CD4-positive, alpha-beta T cell treated with Interferon gamma for 1 hour (primary cell): ENCODE measurements around the gene ZNF217.
"Not testable (repeated sequence)": the region's sequence is repeated elsewhere in the genome, so short reads cannot be mapped to it uniquely, and the experiment has no call there.

Experiments used
- DNase-seq: peaks from one replicate; pipeline ENCODE4 v3.0.0-alpha.2; 2020

The ZNF217 gene

DNA sequence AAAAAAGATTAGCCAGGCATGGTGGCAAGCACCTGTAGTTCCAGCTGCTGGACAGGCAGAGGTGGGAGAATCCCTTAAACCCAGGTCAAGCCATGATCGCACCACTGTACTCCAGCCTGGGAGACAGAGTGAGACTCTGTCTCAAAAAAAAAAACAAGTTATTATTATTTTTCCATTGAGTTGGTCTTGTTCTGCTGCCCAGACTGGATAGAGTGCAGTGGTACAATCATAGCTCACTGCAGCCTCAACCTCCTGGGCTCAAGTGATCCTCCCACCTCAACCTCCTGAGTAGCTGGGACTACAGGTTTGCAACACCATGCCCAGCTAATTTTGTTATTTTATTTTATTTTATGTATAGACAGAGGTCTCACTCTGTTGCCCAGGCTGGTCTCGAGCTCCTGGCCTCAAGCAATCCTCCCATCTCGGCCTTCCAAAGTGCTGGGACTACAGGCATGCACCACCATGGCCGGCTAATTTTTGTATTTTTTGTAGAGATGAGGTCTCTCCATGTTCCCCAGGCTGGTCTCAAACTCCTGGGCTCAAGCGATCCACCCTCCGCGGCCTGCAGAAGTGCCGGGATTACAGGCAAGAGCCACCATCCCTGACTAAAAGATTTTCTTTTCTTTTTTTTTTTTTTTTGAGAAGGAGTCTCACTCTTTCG is 31.4 kb downstream of the ZNF217 start:
- DNase-seq, result not testable (repeated sequence)

DNA sequence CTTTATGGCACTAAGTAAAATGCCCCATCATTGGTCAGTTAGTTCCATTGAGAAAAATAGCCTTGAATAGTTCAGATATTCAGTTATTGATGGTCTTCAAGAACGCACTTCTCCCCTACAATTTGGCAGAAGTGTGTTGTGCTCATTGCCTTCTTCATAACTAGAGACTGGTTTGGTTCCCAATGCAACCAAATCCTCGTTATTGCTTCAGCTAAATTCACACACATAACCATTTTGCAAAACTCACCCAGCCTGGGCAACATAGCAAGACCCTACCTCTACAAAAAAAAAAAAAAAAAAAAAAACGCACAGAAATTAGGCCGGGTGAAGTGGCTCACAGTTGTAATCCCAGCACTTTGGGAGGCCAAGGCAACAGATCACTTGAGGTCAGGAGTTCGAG is 32.1 kb downstream of the ZNF217 start:
- DNase-seq, result no peak

DNA sequence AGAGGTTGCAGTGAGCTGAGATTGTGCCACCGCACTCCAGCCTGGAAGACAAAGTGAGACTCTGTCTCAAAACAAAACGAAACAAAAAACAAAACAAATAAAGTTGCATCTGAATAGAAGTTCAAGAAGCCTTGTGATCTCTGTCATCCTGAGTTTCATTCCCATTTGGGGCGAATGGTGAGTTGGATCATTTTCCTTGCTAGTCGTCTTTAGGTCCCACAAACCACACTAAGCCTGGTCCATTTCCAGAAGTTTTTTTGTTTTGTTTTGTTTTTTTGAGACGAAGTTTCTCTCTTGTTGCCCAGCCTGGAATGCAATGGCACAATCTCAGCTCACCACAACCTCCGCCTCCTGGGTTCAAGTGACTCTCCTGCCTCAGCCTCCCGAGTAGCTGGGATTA is 33.8 kb downstream of the ZNF217 start:
- no peak for DNase-seq

DNA sequence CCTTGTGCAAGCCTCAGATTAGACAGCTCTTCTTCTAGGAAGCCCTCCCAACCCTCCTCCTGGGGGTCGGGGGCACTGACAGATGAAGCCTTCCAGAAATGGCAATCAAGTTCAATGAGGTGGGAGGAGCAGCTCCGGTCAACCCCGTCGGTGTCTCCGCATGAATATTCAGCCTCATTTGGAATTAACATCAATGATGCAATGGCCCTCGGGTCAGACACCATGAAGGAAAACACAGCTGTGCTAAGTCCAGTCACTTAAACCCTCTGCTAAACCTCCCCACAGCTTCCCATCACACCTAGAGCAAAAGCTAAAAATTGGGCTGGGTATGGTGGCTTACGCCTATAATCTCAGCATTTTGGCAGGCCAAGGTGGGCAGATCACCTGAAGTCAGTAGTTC is 36.5 kb downstream of the ZNF217 start:
- no peak for DNase-seq

DNA sequence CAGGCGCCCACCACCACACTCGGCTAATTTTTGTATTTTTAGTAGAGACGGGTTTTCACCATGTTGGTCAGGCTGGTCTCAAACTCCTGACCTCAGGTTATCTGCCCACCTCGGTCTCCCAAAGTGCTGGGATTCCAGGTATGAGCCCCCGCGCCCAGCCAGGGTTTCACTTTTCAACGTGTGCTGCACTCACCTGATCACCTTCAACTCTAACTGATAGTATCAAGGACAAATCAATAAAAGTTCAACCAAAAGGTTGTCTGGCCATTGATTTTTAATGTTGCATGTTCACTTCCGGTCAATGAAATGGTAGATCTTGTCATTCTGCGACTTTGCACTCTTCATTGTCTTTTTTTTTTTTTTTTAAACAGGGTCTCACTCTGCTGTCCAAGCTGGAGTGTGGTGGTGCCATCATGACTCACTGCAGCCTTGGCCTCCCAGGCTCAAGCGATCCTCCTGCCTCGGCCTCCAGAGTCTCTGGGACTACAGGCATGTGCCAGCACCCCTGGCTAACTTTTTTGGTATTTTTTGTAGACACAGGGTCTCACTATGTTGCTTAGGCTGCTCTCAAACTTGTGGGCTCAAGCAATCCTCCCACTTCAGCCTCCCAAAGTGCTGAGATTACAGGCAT is 37.3 kb downstream of the ZNF217 start:
- no peak for DNase-seq

DNA sequence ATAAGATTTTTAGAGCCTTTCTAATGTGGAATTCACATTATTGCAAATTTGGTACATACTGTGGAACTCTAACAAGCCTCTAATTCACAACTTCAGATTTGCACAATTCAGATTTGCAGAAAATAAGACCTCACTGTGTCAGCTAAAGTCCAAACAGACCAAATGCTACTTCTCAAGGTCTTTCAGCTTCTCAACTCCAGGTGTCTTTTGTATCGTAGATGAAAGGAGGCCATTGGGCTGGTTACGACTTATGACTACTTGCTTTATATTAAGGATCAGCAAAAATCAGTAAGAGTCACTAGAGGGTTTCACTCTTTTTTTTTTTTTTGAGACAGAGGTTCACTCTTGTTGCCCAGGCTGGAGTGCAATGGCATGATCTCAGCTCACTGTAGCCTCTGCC is 37.8 kb downstream of the ZNF217 start:
- DNase-seq, result no peak

DNA sequence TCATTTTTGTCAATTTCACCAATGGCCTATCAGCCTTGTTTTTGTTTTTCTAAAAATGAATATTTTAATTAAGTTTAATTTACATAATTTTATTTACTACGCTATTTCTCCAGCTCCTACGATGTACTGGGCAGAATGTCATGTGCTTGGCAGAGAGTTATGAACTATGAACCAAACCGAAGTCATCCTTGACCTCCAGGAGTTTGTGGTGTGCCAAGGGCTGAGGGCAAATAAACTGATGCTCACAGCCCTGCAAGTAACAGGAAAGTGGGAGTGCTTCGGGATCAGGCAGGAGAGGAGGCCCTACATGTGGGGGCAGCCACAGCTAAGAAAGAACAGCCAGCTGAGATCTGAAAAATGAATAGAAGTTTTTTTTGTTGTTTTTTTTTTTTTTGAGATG is 38.6 kb downstream of the ZNF217 start:
- DNase-seq, result no peak

DNA sequence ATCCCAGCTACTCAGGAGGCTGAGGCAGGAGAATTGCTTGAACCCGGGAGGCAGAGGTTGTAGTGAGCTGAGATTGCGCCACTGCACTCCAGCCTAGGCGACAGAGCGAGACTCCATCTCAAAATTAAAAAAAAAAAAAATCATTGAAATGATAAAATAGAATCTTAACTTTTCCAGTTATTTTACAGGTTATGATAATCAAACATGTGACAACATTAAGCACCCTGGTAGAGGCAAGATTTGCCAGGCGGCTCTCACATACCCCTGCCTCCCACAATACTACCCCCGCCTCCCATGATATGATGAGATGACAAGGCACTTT is 41.1 kb downstream of the ZNF217 start:
- DNase-seq, result not testable (repeated sequence)

DNA sequence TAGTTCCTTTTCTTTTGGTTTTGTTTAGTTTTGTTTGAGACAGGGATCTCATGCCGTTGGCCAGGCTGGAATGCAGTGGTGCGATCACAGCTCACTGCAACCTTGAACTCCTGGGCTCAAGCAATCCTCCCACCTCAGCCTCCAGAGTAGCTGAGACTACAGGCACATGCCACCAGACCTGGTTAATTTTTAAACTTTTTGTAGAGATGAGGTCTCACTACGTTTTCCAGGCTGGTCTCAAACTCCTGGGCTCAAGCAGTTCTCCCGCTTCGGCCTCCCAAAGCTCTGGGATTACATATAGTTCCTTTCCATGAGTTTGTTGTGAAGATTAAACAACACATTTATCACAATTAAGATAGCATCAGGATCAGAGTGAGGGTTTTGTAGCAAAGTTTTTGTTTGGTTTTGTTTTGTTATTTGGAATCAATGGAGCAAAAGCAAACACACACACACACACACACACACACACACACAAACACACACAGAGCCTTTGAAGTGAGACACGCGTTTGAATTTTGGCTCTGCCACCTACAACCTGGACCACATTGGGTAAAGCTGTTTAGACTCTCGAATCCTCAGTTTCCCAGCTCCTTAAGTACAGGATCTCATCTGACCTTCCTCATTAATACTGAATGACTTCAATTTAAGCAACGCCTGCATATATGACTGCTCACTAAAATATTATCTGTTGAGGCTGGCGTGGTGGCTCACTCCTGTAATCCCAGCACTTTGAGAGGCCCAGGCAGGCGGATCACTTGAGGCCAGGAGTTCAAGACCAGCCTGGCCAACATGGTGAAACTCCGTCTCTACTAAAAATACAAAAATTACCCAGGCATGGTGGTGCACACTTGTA is 41.7 kb downstream of the ZNF217 start:
- not testable (repeated sequence) for DNase-seq

DNA sequence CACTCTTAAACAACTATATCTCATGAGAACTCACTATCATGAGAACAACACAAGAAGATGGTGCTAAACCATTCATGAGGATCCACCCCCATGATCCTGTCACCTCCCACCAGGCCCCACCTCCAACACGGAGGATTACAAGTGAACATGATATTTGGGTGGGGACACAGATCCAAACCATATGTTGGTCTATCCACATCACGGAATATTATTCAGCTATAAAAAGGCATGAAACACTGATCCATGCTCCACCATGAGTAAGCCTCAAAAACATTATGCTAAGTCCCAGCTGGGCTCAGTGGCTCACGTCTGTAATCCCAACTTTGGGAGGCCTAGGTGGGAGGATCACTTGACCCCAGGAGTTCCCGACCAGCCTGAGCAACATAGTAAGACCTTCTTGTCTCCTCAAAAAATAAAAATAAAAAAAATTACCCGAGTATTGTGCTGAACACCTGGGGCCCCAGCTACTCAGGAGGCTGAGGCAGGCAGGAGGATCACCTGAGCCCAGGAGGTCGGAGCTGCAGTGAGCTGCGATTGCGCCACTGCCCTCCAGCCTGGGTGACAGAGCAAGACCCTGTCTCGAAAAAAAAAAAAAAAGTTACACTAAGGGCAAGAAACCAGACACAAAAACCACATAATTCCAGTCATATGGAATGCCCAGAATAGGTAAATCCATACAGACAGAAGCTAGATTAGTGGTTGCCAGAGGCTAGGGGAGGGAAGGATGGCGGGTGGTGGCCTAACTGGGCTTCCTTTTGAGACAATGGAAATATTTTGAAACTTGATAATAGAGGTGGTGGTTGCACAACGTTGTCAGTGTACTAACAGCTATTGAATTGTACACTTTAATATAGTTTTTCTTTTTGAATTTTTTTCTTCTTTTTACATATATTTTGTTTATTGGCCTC is 43.1 kb downstream of the ZNF217 start:
- no peak for DNase-seq

DNA sequence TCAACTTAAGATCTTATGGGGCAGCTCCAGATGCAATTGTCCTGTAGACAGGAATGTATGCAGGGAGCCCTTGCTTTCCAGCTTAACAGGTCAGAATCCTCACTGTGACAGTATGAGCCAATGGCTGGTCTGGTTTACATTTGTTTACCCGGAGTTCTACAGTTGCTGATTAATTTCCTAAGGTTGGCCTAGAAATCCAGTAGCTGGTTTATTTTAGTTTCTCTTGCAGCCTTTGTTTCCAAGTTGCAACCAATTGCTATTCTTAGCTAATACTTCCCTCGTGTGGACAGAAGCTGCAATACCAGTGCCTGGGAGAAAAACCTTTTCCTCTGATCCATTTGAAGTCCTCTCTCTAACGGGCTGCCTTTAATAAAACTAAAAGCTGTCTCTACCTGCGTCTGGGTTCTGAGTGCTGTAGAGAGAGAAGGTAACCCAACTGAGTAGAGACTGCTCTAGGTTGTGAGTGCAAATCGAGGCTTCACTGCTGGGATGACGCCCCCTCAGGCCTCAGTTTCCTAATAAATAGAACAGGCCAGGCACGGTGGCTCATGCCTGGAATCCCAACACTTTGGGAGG is 45.9 kb downstream of the ZNF217 start:
- DNase-seq, result peak; percentile 10

DNA sequence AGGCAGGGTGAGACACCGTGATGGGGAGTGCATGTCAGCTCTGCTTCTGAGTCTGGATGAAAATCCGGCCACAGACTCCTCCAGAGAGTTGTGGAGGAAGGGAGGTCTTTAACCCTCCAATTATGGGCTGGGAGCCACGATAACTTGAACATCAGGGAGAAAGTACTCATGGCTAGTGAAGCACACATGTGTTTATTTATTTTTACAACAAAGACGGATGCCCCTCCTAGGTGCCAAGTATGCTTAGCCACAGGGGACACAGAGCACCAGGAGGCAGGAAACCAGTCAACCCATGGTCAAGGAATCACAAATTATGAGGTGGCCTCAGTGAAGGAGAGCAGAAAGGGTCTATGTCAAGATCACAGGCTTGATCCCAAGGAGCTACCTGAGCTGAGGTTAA is 54.1 kb downstream of the ZNF217 start:
- DNase-seq, result no peak

DNA sequence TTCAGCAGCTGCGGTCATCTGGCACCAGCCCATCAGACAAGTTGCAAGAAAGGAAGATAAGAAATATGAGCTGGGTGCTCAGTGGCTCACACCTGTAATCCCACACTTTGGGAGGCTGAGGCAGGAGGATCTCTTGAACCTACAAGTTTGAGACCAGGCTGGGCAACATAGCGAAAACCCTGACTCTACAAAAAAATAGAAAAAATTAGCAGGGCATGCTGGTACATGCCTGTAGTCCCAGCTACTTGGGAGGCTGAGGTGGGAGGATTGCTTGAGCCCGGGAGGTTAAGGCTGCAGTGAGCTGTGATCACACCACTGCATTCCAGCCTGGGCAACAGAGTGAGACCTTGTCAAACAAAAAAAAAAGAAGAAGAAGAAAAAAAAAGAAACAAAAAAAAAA is 57.3 kb downstream of the ZNF217 start:
- not testable (repeated sequence) for DNase-seq

DNA sequence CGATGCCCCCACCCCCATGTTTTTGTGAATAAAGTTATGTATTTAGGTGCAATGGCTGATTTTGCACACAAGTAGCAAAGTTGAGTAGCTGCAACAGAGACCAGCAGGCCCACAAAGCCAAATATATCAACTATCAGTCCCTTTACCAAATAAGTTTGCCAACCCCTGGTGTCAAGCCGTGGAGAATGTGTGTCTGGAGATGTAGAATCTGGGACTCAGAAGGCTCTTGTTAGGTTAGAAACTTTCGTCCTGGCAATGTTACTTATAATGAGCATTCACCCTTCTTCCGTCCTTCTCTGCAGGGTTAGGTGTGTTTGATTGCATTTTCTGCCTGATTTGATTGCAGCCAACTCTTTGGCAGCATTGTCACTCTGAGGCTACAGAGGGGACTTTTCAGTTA is 57.8 kb downstream of the ZNF217 start:
- DNase-seq, result no peak

DNA sequence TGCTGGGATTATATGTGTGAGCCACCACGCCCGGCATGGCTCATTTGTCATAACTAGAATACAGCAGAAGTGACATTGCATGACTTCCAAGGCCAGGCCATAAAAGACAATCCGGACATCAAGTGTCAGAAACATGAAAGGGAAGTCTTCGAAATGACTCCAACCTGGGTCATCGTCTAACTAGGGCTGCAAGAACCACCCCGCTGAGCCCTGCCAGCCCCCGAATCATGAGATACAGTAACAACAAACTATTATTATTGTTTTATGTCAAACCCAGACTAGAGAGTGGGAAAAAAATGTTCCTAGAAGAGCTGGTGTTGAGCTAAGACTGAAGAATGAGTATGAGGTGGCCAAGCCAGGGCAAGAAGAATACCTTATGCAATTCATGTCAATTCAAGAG is 59.6 kb downstream of the ZNF217 start:
- no peak for DNase-seq

DNA sequence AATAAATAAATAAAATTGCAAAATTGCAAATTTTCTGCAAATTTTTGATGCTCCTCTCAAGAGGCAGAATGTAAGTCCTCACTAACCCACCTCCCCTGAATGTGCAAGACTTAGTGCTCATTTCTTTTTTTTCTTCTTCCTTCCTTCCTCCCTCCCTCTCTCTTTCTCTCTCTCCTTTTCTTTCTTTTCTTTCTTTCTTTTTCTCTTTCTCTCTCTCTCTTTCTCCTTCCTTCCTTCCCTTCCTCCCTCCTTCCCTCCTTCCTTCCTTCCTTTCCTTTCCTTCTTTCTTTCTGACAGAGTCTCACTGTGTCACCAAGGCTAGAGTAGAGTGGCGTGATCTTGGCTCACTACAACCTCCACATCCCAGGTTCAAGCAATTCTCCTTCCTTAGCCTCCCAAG is 60.1 kb downstream of the ZNF217 start:
- DNase-seq, result no peak

DNA sequence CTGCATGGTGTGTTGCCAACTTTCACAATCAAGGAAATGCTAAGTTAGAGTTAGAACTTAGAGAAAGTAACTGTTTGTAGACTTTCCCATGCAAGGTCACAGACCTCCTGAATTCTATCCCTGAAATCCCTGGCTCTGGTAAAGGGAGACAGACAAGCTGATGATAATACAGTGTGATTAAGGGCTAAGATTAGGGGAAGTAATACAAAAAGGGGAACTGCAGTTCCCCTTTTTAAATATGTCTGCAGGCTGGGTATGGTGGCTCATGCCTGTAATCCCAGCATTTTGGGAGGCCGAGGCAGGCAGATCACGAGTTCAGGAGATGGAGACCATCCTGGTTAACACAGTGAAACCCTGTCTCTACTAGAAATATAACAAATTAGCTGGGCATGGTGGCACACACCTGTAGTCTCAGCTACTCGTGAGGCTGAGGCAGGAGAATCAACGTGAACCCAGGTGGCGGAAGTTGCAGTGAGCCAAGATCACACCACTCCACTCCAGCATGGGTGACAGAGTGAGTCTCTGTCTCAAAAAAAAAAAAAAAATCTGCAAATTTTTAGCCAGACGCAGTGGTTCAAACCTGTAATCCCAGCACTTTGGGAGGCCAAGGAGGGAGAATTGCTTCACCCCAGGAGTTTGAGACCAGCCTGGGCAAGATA is 60.9 kb downstream of the ZNF217 start:
- not testable (repeated sequence) for DNase-seq

DNA sequence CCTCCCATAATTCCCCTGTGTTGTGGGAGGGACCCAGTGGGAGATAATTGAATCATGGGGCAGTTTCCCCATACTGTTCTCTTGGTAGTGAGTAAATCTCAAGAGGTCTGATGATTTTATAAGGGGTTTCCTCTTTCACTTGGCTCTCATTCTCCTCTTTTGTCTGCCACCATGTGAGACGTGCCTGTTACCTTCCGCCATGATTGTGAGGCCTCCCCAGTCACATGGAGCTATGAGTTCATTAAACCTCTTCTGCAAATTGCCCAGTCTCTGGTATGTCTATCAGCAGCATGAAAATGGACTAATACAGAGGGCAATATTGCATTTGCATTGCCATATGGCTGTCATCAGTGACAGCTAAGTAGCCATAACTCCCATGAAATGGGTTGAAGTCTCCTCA is 63.2 kb downstream of the ZNF217 start:
- DNase-seq, result no peak

DNA sequence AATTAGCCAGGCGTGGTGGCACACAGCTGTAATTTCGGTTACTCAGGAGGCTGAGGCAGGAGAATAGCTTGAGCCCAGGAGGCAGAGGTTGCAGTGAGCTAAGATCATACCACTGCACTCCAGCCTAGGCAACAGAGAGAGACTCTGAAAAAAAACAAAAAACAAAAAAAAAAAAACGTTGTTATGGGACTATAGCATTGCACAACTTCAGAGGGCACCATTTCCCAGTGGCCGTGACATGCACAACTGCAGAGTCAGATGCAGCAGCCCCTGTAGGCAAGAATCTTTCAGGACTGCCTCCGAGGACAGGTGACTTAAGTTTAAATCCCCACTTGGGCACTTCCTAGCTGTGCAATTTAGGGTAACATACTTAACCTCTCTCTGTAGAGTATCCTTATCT is 64.0 kb downstream of the ZNF217 start:
- DNase-seq, result no peak

DNA sequence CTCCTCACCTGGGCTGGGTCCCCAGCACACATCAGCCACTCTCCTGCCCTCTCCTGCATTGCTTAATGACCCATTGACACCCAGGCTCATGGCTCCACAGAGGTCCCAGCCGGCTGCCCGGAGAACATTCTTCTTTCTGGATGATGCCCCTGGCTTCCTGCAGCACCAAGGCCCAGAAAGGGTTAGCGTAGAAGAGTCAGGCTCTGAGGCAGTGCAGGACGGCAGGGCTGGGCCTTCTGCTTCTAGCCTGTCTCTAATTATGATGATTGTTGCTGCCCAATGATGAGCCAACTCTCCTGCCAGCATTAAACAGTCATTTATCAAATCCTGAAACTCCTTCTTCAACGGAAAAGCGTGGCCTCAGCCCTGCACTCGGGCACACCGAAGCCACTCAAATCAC is 66.4 kb downstream of the ZNF217 start:
- no peak for DNase-seq

DNA sequence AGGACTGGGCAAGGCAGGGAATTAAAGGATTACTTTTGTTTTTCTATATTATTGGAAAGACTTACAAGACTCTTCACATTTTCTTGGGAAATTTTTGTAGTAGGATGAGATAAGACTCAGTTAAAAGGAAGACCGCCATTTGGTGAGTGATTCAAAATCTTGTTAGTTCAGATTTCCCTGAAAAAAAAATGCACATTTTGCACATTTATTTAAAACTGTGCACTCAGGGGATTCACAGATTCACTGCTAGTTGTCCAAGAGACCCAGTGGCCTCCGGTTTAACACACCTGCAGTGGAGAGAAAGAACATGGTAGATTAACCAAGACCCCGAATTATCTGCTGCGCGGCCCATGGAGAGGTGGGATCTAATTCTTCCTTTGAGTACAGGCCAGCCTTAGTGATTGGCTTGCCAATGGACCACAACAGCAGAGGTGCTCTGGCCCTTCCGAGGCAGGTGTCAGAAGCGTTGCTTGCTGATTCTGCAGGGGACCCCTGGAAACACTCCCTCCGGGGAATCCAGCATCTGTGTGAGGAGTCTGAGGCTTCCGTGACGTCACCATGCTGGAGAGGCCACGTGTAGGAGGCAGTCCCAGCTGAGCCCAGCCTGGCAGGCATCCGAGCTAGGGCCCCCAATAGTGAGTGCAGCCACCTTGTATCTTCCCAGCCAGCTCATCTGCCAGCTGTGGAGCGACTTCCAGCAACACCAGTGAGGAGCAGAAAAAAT is 68.9 kb downstream of the ZNF217 start:
- no peak for DNase-seq

DNA sequence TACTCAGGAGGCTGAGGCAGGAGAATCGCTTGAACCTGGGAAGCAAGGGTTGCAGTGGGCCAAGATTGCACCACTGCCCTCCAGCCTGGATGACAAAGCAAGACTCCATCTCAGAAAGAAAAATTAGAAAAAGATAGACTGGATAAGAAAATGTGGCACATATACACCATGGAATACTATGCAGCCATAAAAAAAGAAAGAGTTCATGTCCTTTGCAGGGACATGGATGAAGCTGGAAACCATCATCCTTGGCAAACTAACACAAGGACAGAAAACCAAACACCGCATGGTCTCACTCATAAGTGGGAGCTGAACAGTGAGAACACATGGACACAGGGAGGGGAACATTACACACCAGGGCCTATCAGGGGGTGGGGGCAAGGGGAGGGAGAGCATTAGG is 70.0 kb downstream of the ZNF217 start:
- DNase-seq, result not testable (repeated sequence)
